ENCODE results near the gene ERCC2. TPM values are rescaled to one million over a fixed set of nuclear protein-coding genes. Genes with fewer than 3 reads are reported as not detected.

The ERCC2 gene
- total RNA-seq, 4 donors from 2014 or later: 1.8 to 16.6 (median 10.5) TPM

DNA sequence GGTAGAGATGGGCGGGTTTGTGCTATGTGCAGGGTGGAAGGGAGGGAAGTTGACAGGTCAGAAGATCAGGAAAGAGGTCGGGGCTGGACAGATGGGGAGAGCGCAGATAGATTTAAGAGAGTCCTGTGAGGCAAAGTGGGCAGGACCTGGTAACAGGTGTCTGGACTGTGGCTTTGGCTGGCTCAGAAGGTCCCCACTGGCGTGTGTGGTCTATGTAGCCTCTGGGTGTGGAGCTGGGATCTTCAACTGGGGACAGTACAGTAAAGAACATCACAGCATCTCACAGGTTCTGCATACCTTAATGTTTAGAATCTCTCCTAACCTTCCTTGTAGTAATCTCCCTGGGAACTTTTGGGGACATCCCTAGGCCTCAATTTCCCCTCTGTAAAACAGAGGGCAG, 65.4 kb downstream of the ERCC2 start:
- Histone ChIP-seq H3K27ac (no peak overlapping the region), H3K9me3 (no peaks in the 10 kb centered on the region), H3K36me3 (no peaks in the 10 kb centered on the region), H3K4me3 (no peak overlapping the region), H3K4me1 (no peaks in the 10 kb centered on the region), H3K27me3 (no peaks in the 10 kb centered on the region)
- no peak for DNase-seq
- intact Hi-C loops (cut with DNase I; ENCODE audit: low total_unique reads): no loop called here
- TF ChIP-seq POLR2A (IDR thresholded peaks at IDR 0.05): no peak
- TF ChIP-seq, protein P1, sequence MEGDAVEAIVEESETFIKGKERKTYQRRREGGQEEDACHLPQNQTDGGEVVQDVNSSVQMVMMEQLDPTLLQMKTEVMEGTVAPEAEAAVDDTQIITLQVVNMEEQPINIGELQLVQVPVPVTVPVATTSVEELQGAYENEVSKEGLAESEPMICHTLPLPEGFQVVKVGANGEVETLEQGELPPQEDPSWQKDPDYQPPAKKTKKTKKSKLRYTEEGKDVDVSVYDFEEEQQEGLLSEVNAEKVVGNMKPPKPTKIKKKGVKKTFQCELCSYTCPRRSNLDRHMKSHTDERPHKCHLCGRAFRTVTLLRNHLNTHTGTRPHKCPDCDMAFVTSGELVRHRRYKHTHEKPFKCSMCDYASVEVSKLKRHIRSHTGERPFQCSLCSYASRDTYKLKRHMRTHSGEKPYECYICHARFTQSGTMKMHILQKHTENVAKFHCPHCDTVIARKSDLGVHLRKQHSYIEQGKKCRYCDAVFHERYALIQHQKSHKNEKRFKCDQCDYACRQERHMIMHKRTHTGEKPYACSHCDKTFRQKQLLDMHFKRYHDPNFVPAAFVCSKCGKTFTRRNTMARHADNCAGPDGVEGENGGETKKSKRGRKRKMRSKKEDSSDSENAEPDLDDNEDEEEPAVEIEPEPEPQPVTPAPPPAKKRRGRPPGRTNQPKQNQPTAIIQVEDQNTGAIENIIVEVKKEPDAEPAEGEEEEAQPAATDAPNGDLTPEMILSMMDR (IDR thresholded peaks at IDR 0.05): no peak

GRCh38 chr19:45304141-45304926, 66.0 kb downstream of the ERCC2 start:
- intact Hi-C loops (cut with DNase I; ENCODE audit: low total_unique reads): no loop called here
- Histone ChIP-seq H3K4me1 (no peaks in the 10 kb centered on the region), H3K36me3 (no peaks in the 10 kb centered on the region), H3K27ac (no peak overlapping the region), H3K27me3 (no peaks in the 10 kb centered on the region), H3K9me3 (no peaks in the 10 kb centered on the region), H3K4me3 (no peak overlapping the region)
- TF ChIP-seq POLR2A (IDR thresholded peaks at IDR 0.05): no peak
- TF ChIP-seq, protein P1 (IDR thresholded peaks at IDR 0.05): no peak
- DNase-seq: no peak

- DNase-seq: no peak
- no peaks in the 10 kb centered on the region for H3K4me1 ChIP-seq
- intact Hi-C loops (cut with DNase I; ENCODE audit: low total_unique reads): no loop called here
- H3K9me3 ChIP-seq: no peaks in the 10 kb centered on the region
- H3K27me3 ChIP-seq: no peaks in the 10 kb centered on the region
- H3K27ac ChIP-seq: no peak overlapping the region
- no peak overlapping the region for H3K4me3 ChIP-seq
- no peaks in the 10 kb centered on the region for H3K36me3 ChIP-seq
- TF ChIP-seq, protein P1 (IDR thresholded peaks at IDR 0.05): no peak
- no peak for TF ChIP-seq POLR2A (IDR thresholded peaks at IDR 0.05)
Measured at GRCh38 chr19:45303269-45304060, 66.9 kb downstream of the ERCC2 start.

- Histone ChIP-seq H3K36me3 (no peaks in the 10 kb centered on the region), H3K4me1 (no peaks in the 10 kb centered on the region), H3K9me3 (no peaks in the 10 kb centered on the region), H3K4me3 (no peak overlapping the region), H3K27me3 (no peaks in the 10 kb centered on the region), H3K27ac (no peak overlapping the region)
- no peak for TF ChIP-seq POLR2A (IDR thresholded peaks at IDR 0.05)
- TF ChIP-seq, protein P1 (IDR thresholded peaks at IDR 0.05): no peak
- intact Hi-C loops (cut with DNase I; ENCODE audit: low total_unique reads): no loop called here
- no peak for DNase-seq
Measured at GRCh38 chr19:45302416-45302815, 68.0 kb downstream of the ERCC2 start.

Other genes starting within 250 kb of the ERCC2 start
- under 1 TPM in 1 of 4 donors, not detected in 3; 0.21 TPM for gene NKPD1, start 209.6 kb downstream of the ERCC2 start, total RNA-seq
- 10 to 100 TPM in 3 of 4 donors, 1 to 10 TPM in 1; 4.1 to 25.9 (median 16.5) TPM for gene TRAPPC6A, start 192.3 kb downstream of the ERCC2 start, total RNA-seq
- gene BLOC1S3, start 191.8 kb downstream of the ERCC2 start, total RNA-seq: 10 to 100 TPM in 2 of 4 donors, 1 to 10 TPM in 1, not detected in 1; 4.6 to 16.2 (median 10.2) TPM
- gene EXOC3L2, start 125.2 kb downstream of the ERCC2 start, total RNA-seq: 1 to 10 TPM; 2.4 to 7.2 (median 6.4) TPM
- gene MARK4, start 119.3 kb downstream of the ERCC2 start, total RNA-seq: 10 to 100 TPM; 13.5 to 51.5 (median 15.5) TPM
- 1 to 10 TPM in 2 of 4 donors, not detected in 2; 1.1 to 2.5 TPM for gene CKM, start 47.7 kb downstream of the ERCC2 start, total RNA-seq
- under 1 TPM in 1 of 4 donors, not detected in 3; 0.55 TPM for gene KLC3, start 29.8 kb downstream of the ERCC2 start, total RNA-seq
- 10 to 100 TPM in 1 of 4 donors, 1 to 10 TPM in 2, under 1 TPM in 1; 0.51 to 30.2 (median 3.0) TPM for gene PPP1R13L, start 34.5 kb upstream of the ERCC2 start, total RNA-seq
- gene POLR1G, start 36.1 kb upstream of the ERCC2 start, total RNA-seq: 10 to 100 TPM in 1 of 4 donors, 1 to 10 TPM in 2, under 1 TPM in 1; 0.26 to 11.3 (median 3.5) TPM
- 100 to 1,000 TPM in 1 of 4 donors, 10 to 100 TPM in 3; 37.9 to 130 (median 68.0) TPM for gene ERCC1, start 53.3 kb upstream of the ERCC2 start, total RNA-seq
- 10 to 100 TPM in 2 of 4 donors, 1 to 10 TPM in 1, not detected in 1; 8.1 to 52.1 (median 28.6) TPM for gene FOSB, start 97.4 kb upstream of the ERCC2 start, total RNA-seq
- gene RTN2, start 126.5 kb upstream of the ERCC2 start, total RNA-seq: 1 to 10 TPM in 3 of 4 donors, not detected in 1; 5.9 to 9.0 (median 7.0) TPM
- 10 to 100 TPM in 1 of 4 donors, not detected in 3; 42.5 TPM for gene PPM1N, start 127.9 kb upstream of the ERCC2 start, total RNA-seq
- gene VASP, start 136.9 kb upstream of the ERCC2 start, total RNA-seq: 100 to 1,000 TPM in 1 of 4 donors, 10 to 100 TPM in 3; 21.5 to 157 (median 38.3) TPM
- 1 to 10 TPM; 2.8 to 9.1 (median 5.1) TPM for gene OPA3, start 214.2 kb upstream of the ERCC2 start, total RNA-seq
- gene GPR4, start 231.6 kb upstream of the ERCC2 start, total RNA-seq: 10 to 100 TPM in 1 of 4 donors, 1 to 10 TPM in 2, under 1 TPM in 1; 0.62 to 13.5 (median 6.6) TPM